Peyer's patch (tissue), 4 donors: ENCODE data around the gene HMX1.

Experiments used
- CTCF ChIP-seq, 6 experiments: fragments of 450-650 bp in 4 of 6; fragments of 200-600 bp in 2 of 6; sonication (generic) in 1 of 6; IDR thresholded peaks; one replicate each; pipeline ENCODE4 v1.5.1; 2017 to 2019; ENCODE audit warnings: antibody characterized with exemption in 6 of 6, mild to moderate bottlenecking in 3 of 6, moderate library complexity in 1 of 6
- POLR2A ChIP-seq, 2 donors: fragments of 450-650 bp; IDR thresholded peaks; one replicate each; pipeline ENCODE4 v1.5.1; 2017; ENCODE audit warnings: antibody characterized with exemption in 2 of 2, mild to moderate bottlenecking in 2 of 2, moderate library complexity in 2 of 2

GRCh38 chr4:8817096-8817812 lies 54.4 kb downstream of the HMX1 start:
- TF ChIP-seq CTCF (IDR thresholded peaks at IDR 0.05) (no peak), POLR2A (IDR thresholded peaks at IDR 0.05) (no peak)
